Upper lobe of left lung (tissue), 6 donors: ENCODE measurements around the gene MEF2A. TPM values are rescaled to one million over a fixed set of nuclear protein-coding genes. Genes with fewer than 3 reads are reported as not detected.
A peak's percentile ranks its signal among the peaks of the same experiment; 100 is the strongest.

ENCODE experiments used
- ATAC-seq, 2 donors: fragments of 200-7000 bp; cut with Tn5 transposase; one replicate each; pipeline ENCODE4 v1.9.1; 2022; ENCODE audit warnings: mild to moderate bottlenecking in 2 of 2, moderate library complexity in 2 of 2; ENCODE audit not compliant: low FRiP score in 2 of 2
- DNase-seq, 2 donors: peaks; one replicate each; pipeline ENCODE4 v3.0.0-alpha.2; 2019 to 2020
- H3K27ac ChIP-seq, 4 donors: fragments of 200-600 bp; sonication (generic); one replicate each; pipeline ENCODE4 v1.5.1; 2016 to 2019
- H3K27me3 ChIP-seq, 4 donors: fragments of 200-600 bp; sonication (generic); one replicate each; pipeline ENCODE4 v1.5.1; 2017 to 2019
- H3K36me3 ChIP-seq, 4 donors: fragments of 200-600 bp; sonication (generic); one replicate each; pipeline ENCODE4 v1.5.1; 2016 to 2019
- H3K4me1 ChIP-seq, 4 donors: fragments of 200-600 bp; sonication (generic); one replicate each; pipeline ENCODE4 v1.5.1; 2018 to 2019
- H3K4me3 ChIP-seq, 4 donors: fragments of 200-600 bp; sonication (generic); one replicate each; pipeline ENCODE4 v1.5.1; 2017 to 2019; ENCODE audit warnings: mild to moderate bottlenecking in 2 of 4, moderate library complexity in 1 of 4
- H3K9me3 ChIP-seq, 4 donors: fragments of 200-600 bp; sonication (generic); one replicate each; pipeline ENCODE4 v1.5.1; 2018 to 2019
- CTCF ChIP-seq, 6 experiments: fragments of 450-650 bp in 4 of 6; fragments of 200-600 bp in 2 of 6; sonication (generic) in 2 of 6; IDR thresholded peaks; one replicate each; pipeline ENCODE4 v1.5.1; 2016 to 2019; ENCODE audit warnings: antibody characterized with exemption in 6 of 6
- EP300 ChIP-seq, 4 donors: sonication (generic); formaldehyde crosslinking; IDR thresholded peaks; one replicate each; pipeline ENCODE4 v1.5.1; 2017; ENCODE audit warnings: antibody characterized with exemption in 4 of 4, control low read depth in 2 of 4
- POLR2A ChIP-seq, 4 donors: fragments of 450-650 bp; IDR thresholded peaks; one replicate each; pipeline ENCODE4 v1.5.1; 2016 to 2017; ENCODE audit warnings: antibody characterized with exemption in 4 of 4, mild to moderate bottlenecking in 2 of 4
- POLR2AphosphoS5 ChIP-seq, 2 donors: sonication (generic); formaldehyde crosslinking; IDR thresholded peaks; one replicate each; pipeline ENCODE4 v1.5.1; 2017; ENCODE audit warnings: antibody characterized with exemption in 2 of 2
- whole genome bisulfite sequencing, 2 donors: methylation state at CpG; one replicate each; pipeline ENCODE4 v1.1.5; 2017 to 2018; 5-methylcytosine and 5-hydroxymethylcytosine counted together
- total RNA-seq, 6 donors: library from RNA; depleted of rRNA in 4 of 6; stranded (reverse); fragments of >200 nt in 4 of 6; gene quantifications; one replicate each; pipeline versions ENCODE4 v1.1.0 to v1.2.1, GENCODE V29; 2016 to 2021
- donor health status: DM: no; HTN: no; CAD: no; lungs with moderate emphysema.
- donor health status: DM: no; HTN: yes; CAD: no; lungs with severe emphysema.

The MEF2A gene
- total RNA-seq, 6 donors from 2014 or later, result 54.9 to 89.1 (median 75.2) TPM

DNA sequence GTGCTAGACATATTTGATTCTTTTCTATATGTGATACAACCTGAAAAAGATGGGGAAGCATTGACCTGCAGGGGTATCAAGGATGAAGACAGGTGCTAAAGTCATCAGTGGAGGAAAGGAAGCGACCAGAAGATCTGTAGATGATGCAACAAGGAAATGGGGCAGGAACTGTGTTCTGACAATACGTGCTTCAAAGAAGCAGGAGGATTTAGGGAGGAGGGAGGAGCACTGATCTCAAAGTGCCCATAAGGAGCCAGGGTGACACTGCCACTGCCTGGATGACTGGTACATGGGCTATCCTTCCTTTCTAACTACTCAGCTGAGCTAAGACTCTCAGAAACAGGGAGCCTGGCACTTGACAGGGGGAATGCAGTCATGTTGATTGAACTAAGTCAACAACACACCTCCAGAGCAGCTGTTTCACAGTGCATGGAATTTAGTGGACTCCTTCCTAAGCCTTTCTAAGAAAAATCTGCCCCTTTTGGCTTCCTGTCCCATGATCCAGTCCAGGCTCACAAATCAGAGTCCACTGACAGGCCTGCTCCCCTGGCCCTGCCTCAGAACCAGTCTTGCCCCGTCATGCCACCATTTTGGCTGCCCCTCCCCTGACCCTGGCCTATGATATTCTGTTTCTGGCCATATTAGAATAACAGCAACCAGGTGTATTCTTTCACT, 155.5 kb downstream of the MEF2A start:
- H3K27me3 ChIP-seq, result no peaks in the 10 kb centered on the region
- TF ChIP-seq CTCF (IDR thresholded peaks at IDR 0.05), result no peak
- TF ChIP-seq POLR2A (IDR thresholded peaks at IDR 0.05), result no peak
- H3K4me3 ChIP-seq, result no peak overlapping the region
- H3K27ac ChIP-seq, result no peak overlapping the region
- peaks cover 0 to 24% (median 0%) of the 10 kb centered on the region in 4 donors for H3K36me3 ChIP-seq
- peaks cover 13 to 27% (median 20%) of the 10 kb centered on the region in 4 donors for H3K4me1 ChIP-seq
- peak in 1 of 2 donors; percentile 54 for DNase-seq
- peak in 1 of 2 donors; percentile 82 for ATAC-seq
- 41 to 60% methylated on average over 3 of the region's 3 CpGs for WGBS, 2 donors
- H3K9me3 ChIP-seq, result no peaks in the 10 kb centered on the region

- peaks cover 0 to 17% (median 0%) of the 10 kb centered on the region in 4 donors for H3K36me3 ChIP-seq
- 81 to 87% methylated on average over 4 of the region's 4 CpGs for WGBS, 2 donors
- no peak overlapping the region for H3K4me3 ChIP-seq
- H3K27ac ChIP-seq, result no peak overlapping the region
- TF ChIP-seq POLR2AphosphoS5 (IDR thresholded peaks at IDR 0.05), result no peak
- TF ChIP-seq POLR2A (IDR thresholded peaks at IDR 0.05), result no peak
- no peak for TF ChIP-seq EP300 (IDR thresholded peaks at IDR 0.05)
- no peak for TF ChIP-seq CTCF (IDR thresholded peaks at IDR 0.05)
- ATAC-seq, result no peak
- no peaks in the 10 kb centered on the region for H3K27me3 ChIP-seq
- H3K4me1 ChIP-seq, result peaks cover 11 to 22% (median 18%) of the 10 kb centered on the region in 4 donors
- no peak for DNase-seq
- no peaks in the 10 kb centered on the region for H3K9me3 ChIP-seq
Measured at GRCh38 chr15:99721896-99722295, 156.1 kb downstream of the MEF2A start.

DNA sequence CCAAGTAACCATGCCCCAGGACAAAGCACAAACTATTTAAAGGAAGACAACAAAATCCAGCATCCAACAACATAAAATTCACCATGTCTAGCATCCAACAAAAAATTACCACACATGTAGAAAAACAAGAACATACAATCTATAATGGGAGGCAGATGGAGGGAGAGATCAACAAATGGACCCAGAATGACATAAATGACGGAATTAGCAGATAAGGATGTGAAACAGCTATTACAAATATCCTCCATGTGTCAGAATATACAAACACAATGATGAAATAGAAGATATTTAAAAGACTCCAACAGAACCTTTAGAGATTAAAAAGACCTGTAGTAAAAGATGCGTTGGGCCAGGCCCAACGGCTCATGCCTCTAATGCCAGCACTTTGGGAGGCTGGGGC, 156.6 kb downstream of the MEF2A start:
- WGBS, 2 donors, result 87 to 92% methylated on average over 3 of the region's 3 CpGs
- no peak for DNase-seq
- no peaks in the 10 kb centered on the region for H3K9me3 ChIP-seq
- no peaks in the 10 kb centered on the region for H3K27me3 ChIP-seq
- H3K27ac ChIP-seq, result no peak overlapping the region
- H3K36me3 ChIP-seq, result peaks cover 0 to 13% (median 0%) of the 10 kb centered on the region in 4 donors
- no peak overlapping the region for H3K4me3 ChIP-seq
- peaks cover 8 to 21% (median 16%) of the 10 kb centered on the region in 4 donors for H3K4me1 ChIP-seq
- no peak for ATAC-seq
- TF ChIP-seq POLR2A (IDR thresholded peaks at IDR 0.05) (no peak), POLR2AphosphoS5 (IDR thresholded peaks at IDR 0.05) (no peak), EP300 (IDR thresholded peaks at IDR 0.05) (no peak), CTCF (IDR thresholded peaks at IDR 0.05) (no peak)

- WGBS, 2 donors, result 84 to 88% methylated on average over 7 of the region's 7 CpGs
- TF ChIP-seq POLR2AphosphoS5 (IDR thresholded peaks at IDR 0.05), result no peak
- no peak for TF ChIP-seq POLR2A (IDR thresholded peaks at IDR 0.05)
- no peak for TF ChIP-seq CTCF (IDR thresholded peaks at IDR 0.05)
- TF ChIP-seq EP300 (IDR thresholded peaks at IDR 0.05), result no peak
- no peak for ATAC-seq
- Histone ChIP-seq H3K4me3 (no peak overlapping the region), H3K36me3 (peaks cover 4 to 17% (median 15%) of the 10 kb centered on the region in 4 donors), H3K9me3 (no peaks in the 10 kb centered on the region), H3K27ac (no peak overlapping the region), H3K27me3 (no peaks in the 10 kb centered on the region), H3K4me1 (peaks cover 2 to 17% (median 12%) of the 10 kb centered on the region in 4 donors)
- DNase-seq, result no peak
Measured at GRCh38 chr15:99726333-99726732, 160.5 kb downstream of the MEF2A start.

- peaks cover 4 to 17% (median 15%) of the 10 kb centered on the region in 4 donors for H3K36me3 ChIP-seq
- whole genome bisulfite sequencing, 2 donors, result 63 to 75% methylated on average over 1 of the region's 1 CpG
- no peaks in the 10 kb centered on the region for H3K27me3 ChIP-seq
- no peaks in the 10 kb centered on the region for H3K9me3 ChIP-seq
- DNase-seq (no peak), ATAC-seq (no peak)
- H3K4me3 ChIP-seq, result no peak overlapping the region
- peaks cover 6 to 21% (median 18%) of the 10 kb centered on the region in 4 donors for H3K4me1 ChIP-seq
- TF ChIP-seq CTCF (IDR thresholded peaks at IDR 0.05) (no peak), EP300 (IDR thresholded peaks at IDR 0.05) (no peak)
- no peak overlapping the region for H3K27ac ChIP-seq
Measured at GRCh38 chr15:99727330-99727729, 161.5 kb downstream of the MEF2A start.
